Aorta (tissue), 5 donors: Measurements from ENCODE around the gene NRM. TPM values are rescaled to one million over a fixed set of nuclear protein-coding genes. Genes with fewer than 3 reads are reported as not detected.

ENCODE experiments used
- ATAC-seq: fragments of 200-7000 bp; cut with Tn5 transposase; one replicate; pipeline ENCODE4 v1.9.1; 2022; ENCODE audit warnings: moderate library complexity; ENCODE audit not compliant: low FRiP score
- DNase-seq, 2 donors: peaks; one replicate each; pipeline ENCODE4 v3.0.0-alpha.2; 2020
- H3K27ac ChIP-seq, 2 donors: one replicate each; pipeline ENCODE4 v1.5.1; 2013; ENCODE audit warnings: low read length in 2 of 2, mild to moderate bottlenecking in 2 of 2, moderate library complexity in 2 of 2, control low read depth in 1 of 2, inconsistent platforms in 1 of 2, low read depth in 1 of 2
- H3K27me3 ChIP-seq, 2 donors: one replicate each; pipeline ENCODE4 v1.6.1; 2013; ENCODE audit warnings: control low read depth in 1 of 2, low read length in 1 of 2, mild to moderate bottlenecking in 1 of 2, moderate library complexity in 1 of 2; ENCODE audit not compliant: insufficient read depth in 2 of 2, control insufficient read depth in 1 of 2
- H3K36me3 ChIP-seq, 2 donors: one replicate each; pipeline ENCODE4 v1.6.1; 2013; ENCODE audit warnings: control low read depth in 1 of 2, low read length in 1 of 2, mild to moderate bottlenecking in 1 of 2; ENCODE audit not compliant: insufficient read depth in 2 of 2, control insufficient read depth in 1 of 2
- H3K4me1 ChIP-seq, 2 donors: one replicate each; pipeline ENCODE4 v1.6.1; 2013; ENCODE audit warnings: low read length in 2 of 2, control low read depth in 1 of 2, mild to moderate bottlenecking in 1 of 2, moderate library complexity in 1 of 2; ENCODE audit not compliant: insufficient read depth in 2 of 2, control insufficient read depth in 1 of 2
- H3K4me3 ChIP-seq, 2 donors: one replicate each; pipeline ENCODE4 v1.5.1; 2013; ENCODE audit warnings: low read length in 2 of 2, control low read depth in 1 of 2, mild to moderate bottlenecking in 1 of 2
- H3K9me3 ChIP-seq: one replicate; pipeline ENCODE4 v1.6.1; 2013; ENCODE audit warnings: mild to moderate bottlenecking, low read length; ENCODE audit not compliant: control insufficient read depth
- WGBS, 2 donors: extraction: QIAGEN DNeasy Blood & Tissue Kit; methylation state at CpG; one replicate each; pipeline ENCODE4 v1.1.7; 2013; 5-methylcytosine and 5-hydroxymethylcytosine counted together
- intact Hi-C, 2 donors: fragments of 100-400 bp; cut with DNase I; formaldehyde crosslinking; loops; one replicate each; pipeline versions ENCODE4 v1.14.2 to v1.15.0; 2022
- polyA plus RNA-seq, 2 donors: library from polyadenylated mRNA; stranded (reverse); fragments of 200-250 nt; gene quantifications; one replicate each; pipeline ENCODE4 v1.2.3, GENCODE V29; 2013
- total RNA-seq, 2 donors: library from RNA; stranded (reverse); fragmentation: NEBNext Ultra II Directional; extraction: Animal tissue kit (Norgen Biotek cat#: 25700); gene quantifications; one replicate each; pipeline ENCODE4 v1.2.1, GENCODE V29; 2021
- donor health status: healthy with polysubstance abuse.
- donor health status: Bipolar disorder and iron deficiency.
- donor health status: DM: no; HTN: no; CAD: no.
- donor health status: DM: no; HTN: no; CAD: no.
- donor health status: DM: yes; HTN: yes; CAD: no.

NRM gene
- total and polyA plus RNA-seq, 4 donors: 5.6 to 19.6 (median 14.0) TPM

- Histone ChIP-seq H3K9me3 (no peaks in the 10 kb centered on the region), H3K36me3 (no peaks in the 10 kb centered on the region), H3K27me3 (no peaks in the 10 kb centered on the region), H3K27ac (peak within 1 kb of the TSS; percentile 7 to 46), H3K4me1 (no peaks in the 10 kb centered on the region), H3K4me3 (peak within 1 kb of the TSS; percentile 63 to 88)
- intact Hi-C loops: no loop called here
- DNase-seq (peak; percentile 95 to 98), ATAC-seq (peak; percentile 91)
- WGBS, 2 donors: 10 to 11% methylated on average over 29 to 37 of the region's 37 CpGs
These were observed 44.1 kb downstream of the NRM start, which contains the start of gene C6orf136 for GRCh38 chr6:30646450-30647241. TSS of gene C6orf136 (plus strand) at chr6:30647133. CDS start at chr6:30647232, 99 bp downstream.

GRCh38 chr6:30645989-30646388, 44.8 kb downstream of the NRM start:
- Histone ChIP-seq H3K9me3 (no peaks in the 10 kb centered on the region), H3K36me3 (no peaks in the 10 kb centered on the region), H3K27ac (no peak overlapping the region), H3K4me1 (no peaks in the 10 kb centered on the region), H3K27me3 (no peaks in the 10 kb centered on the region), H3K4me3 (no peak overlapping the region)
- intact Hi-C loops: no loop called here
- DNase-seq: no peak
- ATAC-seq: no peak
- WGBS, 2 donors: 70 to 79% methylated on average over 1 of the region's 1 CpG

GRCh38 chr6:30644769-30645168, 46.0 kb downstream of the NRM start:
- Histone ChIP-seq H3K27me3 (no peaks in the 10 kb centered on the region), H3K4me3 (no peak overlapping the region), H3K4me1 (no peaks in the 10 kb centered on the region), H3K36me3 (peaks cover 0 to 2% of the 10 kb centered on the region in 2 donors), H3K27ac (no peak overlapping the region), H3K9me3 (no peaks in the 10 kb centered on the region)
- ATAC-seq (no peak), DNase-seq (no peak)
- 82 to 86% methylated on average over 5 of the region's 5 CpGs for WGBS, 2 donors
- intact Hi-C loops: no loop called here

GRCh38 chr6:30643656-30644055, 47.1 kb downstream of the NRM start:
- intact Hi-C loops: no loop called here
- no peak overlapping the region for H3K27ac ChIP-seq
- DNase-seq (no peak), ATAC-seq (no peak)
- peaks cover 0 to 2% of the 10 kb centered on the region in 2 donors for H3K36me3 ChIP-seq
- no peaks in the 10 kb centered on the region for H3K27me3 ChIP-seq
- H3K4me3 ChIP-seq: no peak overlapping the region
- WGBS, 2 donors: 93 to 95% methylated on average over 2 of the region's 2 CpGs
- no peaks in the 10 kb centered on the region for H3K4me1 ChIP-seq
- no peaks in the 10 kb centered on the region for H3K9me3 ChIP-seq

- no peak overlapping the region for H3K4me3 ChIP-seq
- 91 to 94% methylated on average over 1 of the region's 1 CpG for WGBS, 2 donors
- ATAC-seq (no peak), DNase-seq (no peak)
- H3K4me1 ChIP-seq: no peaks in the 10 kb centered on the region
- H3K27me3 ChIP-seq: no peaks in the 10 kb centered on the region
- intact Hi-C loops: no loop called here
- peaks cover 0 to 2% of the 10 kb centered on the region in 2 donors for H3K36me3 ChIP-seq
- H3K27ac ChIP-seq: no peak overlapping the region
- no peaks in the 10 kb centered on the region for H3K9me3 ChIP-seq
These were observed 49.7 kb downstream of the NRM start for GRCh38 chr6:30641048-30641447.

GRCh38 chr6:30640481-30640880, 50.3 kb downstream of the NRM start:
- no peak for ATAC-seq
- Histone ChIP-seq H3K27ac (no peak overlapping the region), H3K36me3 (peaks cover 0 to 2% of the 10 kb centered on the region in 2 donors), H3K4me1 (no peaks in the 10 kb centered on the region), H3K27me3 (no peaks in the 10 kb centered on the region), H3K4me3 (no peak overlapping the region), H3K9me3 (no peaks in the 10 kb centered on the region)
- no peak for DNase-seq
- intact Hi-C loops: no loop called here
- WGBS, 2 donors: 65 to 71% methylated on average over 10 of the region's 10 CpGs

Other genes with a start within 250 kb of the NRM start
- gene HLA-E, start 201.5 kb downstream of the NRM start, total RNA-seq: 100 to 1,000 TPM; 373 to 506 TPM
- gene HLA-E, start 201.5 kb downstream of the NRM start, polyA plus RNA-seq: 100 to 1,000 TPM; 148 to 328 TPM
- 10 to 100 TPM; 73.7 to 76.9 TPM for gene GNL1, start 134.5 kb downstream of the NRM start, total RNA-seq
- 100 to 1,000 TPM in 1 of 2 donors, 10 to 100 TPM in 1; 52.6 to 116 TPM for gene GNL1, start 134.5 kb downstream of the NRM start, polyA plus RNA-seq
- 10 to 100 TPM in 1 of 2 donors, 1 to 10 TPM in 1; 7.5 to 11.6 TPM for gene PRR3, start 133.7 kb downstream of the NRM start, total RNA-seq
- gene PRR3, start 133.7 kb downstream of the NRM start, polyA plus RNA-seq: 1 to 10 TPM; 4.1 to 9.5 TPM
- 10 to 100 TPM; 35.4 to 41.2 TPM for gene ABCF1, start 119.5 kb downstream of the NRM start, total RNA-seq
- gene ABCF1, start 119.5 kb downstream of the NRM start, polyA plus RNA-seq: 10 to 100 TPM; 20.6 to 22.3 TPM
- 10 to 100 TPM; 69.9 to 83.8 TPM for gene PPP1R10, start 73.7 kb downstream of the NRM start, total RNA-seq
- gene PPP1R10, start 73.7 kb downstream of the NRM start, polyA plus RNA-seq: 10 to 100 TPM in 1 of 2 donors, 1 to 10 TPM in 1; 8.6 to 13.2 TPM
- 10 to 100 TPM; 26.6 to 29.8 TPM for gene MRPS18B, start 73.1 kb downstream of the NRM start, total RNA-seq
- gene MRPS18B, start 73.1 kb downstream of the NRM start, polyA plus RNA-seq: 10 to 100 TPM; 38.2 to 45.6 TPM
- gene ATAT1, start 64.1 kb downstream of the NRM start, total RNA-seq: 10 to 100 TPM in 1 of 2 donors, 1 to 10 TPM in 1; 5.8 to 12.9 TPM
- 1 to 10 TPM; 6.4 to 7.7 TPM for gene ATAT1, start 64.1 kb downstream of the NRM start, polyA plus RNA-seq
- 10 to 100 TPM in 1 of 2 donors, 1 to 10 TPM in 1; 9.7 to 19.9 TPM for gene C6orf136, start 43.9 kb downstream of the NRM start, total RNA-seq
- 10 to 100 TPM; 18.8 to 21.0 TPM for gene C6orf136, start 43.9 kb downstream of the NRM start, polyA plus RNA-seq
- gene DHX16, start 18.0 kb downstream of the NRM start, total RNA-seq: 10 to 100 TPM; 22.3 to 25.2 TPM
- gene DHX16, start 18.0 kb downstream of the NRM start, polyA plus RNA-seq: 10 to 100 TPM; 12.8 to 34.0 TPM
- gene PPP1R18, start 4.3 kb downstream of the NRM start, total RNA-seq: 100 to 1,000 TPM; 130 to 134 TPM
- 10 to 100 TPM; 68.5 to 83.3 TPM for gene PPP1R18, start 4.3 kb downstream of the NRM start, polyA plus RNA-seq
- 10 to 100 TPM; 31.4 to 33.3 TPM for gene MDC1, start 26.3 kb upstream of the NRM start, total RNA-seq
- 10 to 100 TPM in 1 of 2 donors, 1 to 10 TPM in 1; 7.4 to 34.5 TPM for gene MDC1, start 26.3 kb upstream of the NRM start, polyA plus RNA-seq
- 100 to 1,000 TPM; 264 to 324 TPM for gene TUBB, start 29.4 kb upstream of the NRM start, total RNA-seq
- 100 to 1,000 TPM in 1 of 2 donors, 10 to 100 TPM in 1; 99.5 to 189 TPM for gene TUBB, start 29.4 kb upstream of the NRM start, polyA plus RNA-seq
- 100 to 1,000 TPM; 172 to 222 TPM for gene FLOT1, start 51.7 kb upstream of the NRM start, total RNA-seq
- 100 to 1,000 TPM; 153 to 213 TPM for gene FLOT1, start 51.7 kb upstream of the NRM start, polyA plus RNA-seq
- gene IER3, start 53.6 kb upstream of the NRM start, total RNA-seq: 10 to 100 TPM; 62.0 to 72.9 TPM
- gene IER3, start 53.6 kb upstream of the NRM start, polyA plus RNA-seq: 10 to 100 TPM; 17.8 to 88.8 TPM
- gene DDR1, start 193.5 kb upstream of the NRM start, total RNA-seq: 10 to 100 TPM; 29.5 to 32.0 TPM
- gene DDR1, start 193.5 kb upstream of the NRM start, polyA plus RNA-seq: 10 to 100 TPM in 1 of 2 donors, 1 to 10 TPM in 1; 6.8 to 15.4 TPM
- gene GTF2H4, start 217.2 kb upstream of the NRM start, total RNA-seq: 10 to 100 TPM; 31.2 to 37.0 TPM
- 10 to 100 TPM in 1 of 2 donors, 1 to 10 TPM in 1; 3.9 to 88.2 TPM for gene GTF2H4, start 217.2 kb upstream of the NRM start, polyA plus RNA-seq
- 10 to 100 TPM; 16.0 to 19.1 TPM for gene VARS2, start 223.3 kb upstream of the NRM start, total RNA-seq
- 10 to 100 TPM in 1 of 2 donors, 1 to 10 TPM in 1; 9.6 to 65.7 TPM for gene VARS2, start 223.3 kb upstream of the NRM start, polyA plus RNA-seq
- gene SFTA2, start 241.2 kb upstream of the NRM start, total RNA-seq: not detected
- 1 to 10 TPM in 1 of 2 donors, not detected in 1; 2.4 TPM for gene SFTA2, start 241.2 kb upstream of the NRM start, polyA plus RNA-seq
- not detected for gene MUCL3, start 250.0 kb upstream of the NRM start, total RNA-seq
- gene MUCL3, start 250.0 kb upstream of the NRM start, polyA plus RNA-seq: under 1 TPM; 0.13 to 0.18 TPM